Keratinocyte (primary cell): ENCODE measurements around the gene DOCK11. TPM values are rescaled to one million over a fixed set of nuclear protein-coding genes. Genes with fewer than 3 reads are reported as not detected.

Source experiments
- DNase-seq: peaks from one replicate; pipeline ENCODE4 v3.0.0-alpha.2; 2011; ENCODE audit warnings: low read depth, missing footprints, low spot score
- FAIRE-seq: peaks from 2 replicates; lab custom pipeline; 2011; peaks lifted over from hg19 to GRCh38; lab: Jason Lieb, UNC
- H2AFZ ChIP-seq: 2 replicates; pipeline ENCODE4 v1.6.0; 2012; ENCODE audit warnings: low read length, control low read depth, inconsistent platforms; ENCODE audit not compliant: control insufficient read depth
- H3K27ac ChIP-seq: 2 replicates; pipeline ENCODE4 v1.5.1; 2011; ENCODE audit warnings: low read length; ENCODE audit not compliant: control insufficient read depth, insufficient read depth
- H3K27me3 ChIP-seq: 3 replicates; pipeline ENCODE4 v1.6.0; 2011; ENCODE audit warnings: low read length; ENCODE audit not compliant: control insufficient read depth, insufficient read depth; ENCODE audit errors: extremely low read depth
- H3K36me3 ChIP-seq, 2 experiments: 2 replicates in 1 of 2; 3 replicates in 1 of 2; pipeline ENCODE4 v1.5.1; 2011; ENCODE audit warnings: low read length in 2 of 2, mild to moderate bottlenecking in 1 of 2; ENCODE audit not compliant: control insufficient read depth in 2 of 2, insufficient read depth in 2 of 2; ENCODE audit errors: extremely low read depth in 1 of 2
- H3K4me1 ChIP-seq: 3 replicates; pipeline ENCODE4 v1.5.1; 2011; ENCODE audit warnings: low read length; ENCODE audit not compliant: control insufficient read depth, insufficient read depth; ENCODE audit errors: extremely low read depth
- H3K4me2 ChIP-seq: 3 replicates; pipeline ENCODE4 v1.6.0; 2011; ENCODE audit warnings: low read depth, low read length; ENCODE audit not compliant: control insufficient read depth, insufficient read depth; ENCODE audit errors: extremely low read depth
- H3K4me3 ChIP-seq, 3 experiments: fragments of 200-600 bp in 1 of 3; sonication (generic) in 1 of 3; 2 replicates in 2 of 3; 3 replicates in 1 of 3; pipeline ENCODE4 v1.5.1; 2011 to 2016; ENCODE audit warnings: low read length in 3 of 3, mild to moderate bottlenecking in 3 of 3, control low read depth in 2 of 3, inconsistent platforms in 1 of 3, low read depth in 1 of 3, mixed read lengths in 1 of 3, mixed run types in 1 of 3, moderate library complexity in 1 of 3; ENCODE audit not compliant: control insufficient read depth in 2 of 3, insufficient read depth in 2 of 3; ENCODE audit errors: extremely low read depth in 1 of 3
- H3K79me2 ChIP-seq: 2 replicates; pipeline ENCODE4 v1.6.0; 2012; ENCODE audit warnings: low read length; ENCODE audit not compliant: control insufficient read depth, insufficient read depth
- H3K9ac ChIP-seq: 3 replicates; pipeline ENCODE4 v1.6.0; 2011; ENCODE audit warnings: low read length; ENCODE audit not compliant: control insufficient read depth, insufficient read depth; ENCODE audit errors: extremely low read depth
- H3K9me1 ChIP-seq: 3 replicates; pipeline ENCODE4 v1.6.0; 2011; ENCODE audit warnings: low read length; ENCODE audit not compliant: control insufficient read depth, insufficient read depth; ENCODE audit errors: extremely low read depth
- H3K9me3 ChIP-seq: 2 replicates; pipeline ENCODE4 v1.5.1; 2012; ENCODE audit warnings: low read depth, low read length; ENCODE audit not compliant: control insufficient read depth
- H4K20me1 ChIP-seq: 3 replicates; pipeline ENCODE4 v1.6.0; 2011; ENCODE audit warnings: low read length; ENCODE audit not compliant: control insufficient read depth, insufficient read depth; ENCODE audit errors: extremely low read depth
- EZH2 ChIP-seq: IDR thresholded peaks from one replicate; pipeline ENCODE4 v1.6.1; 2012; ENCODE audit warnings: inconsistent platforms, mild to moderate bottlenecking, low read length, moderate library complexity
- dilution Hi-C: fragments of 300-500 bp; cut with MboI; formaldehyde crosslinking; loops from one replicate; pipeline ENCODE4 v1.7.0; 2020; ENCODE audit warnings: low sequenced_read_pairs; ENCODE audit not compliant: extremely low pct_ligation_motif_present
- polyA plus RNA-seq, 5 experiments: library from polyadenylated mRNA; depleted of rRNA in 3 of 5; stranded (reverse) in 3 of 5; stranded (forward) in 1 of 5; unstranded in 1 of 5; fragments of >200 nt; gene quantifications; 1 replicate in 1 of 5; 2 replicates in 3 of 5; 3 replicates in 1 of 5; pipeline versions ENCODE4 v1.2.1 to v1.2.3, GENCODE V29; 2011 to 2012; ENCODE audit warnings: missing spikeins in 2 of 5, low read depth in 1 of 5, low replicate concordance in 1 of 5
- TF ChIP-seq, protein P1 (sequence below), 3 experiments: IDR thresholded peaks in 1 of 3; conservative IDR thresholded peaks in 1 of 3; optimal IDR thresholded peaks in 1 of 3; 2 replicates in 2 of 3; 3 replicates in 1 of 3; pipeline versions ENCODE3 to v1.5.1; 2011; ENCODE audit warnings: low read length in 3 of 3, mild to moderate bottlenecking in 3 of 3, moderate library complexity in 2 of 3, control low read depth in 1 of 3, inconsistent platforms in 1 of 3; ENCODE audit not compliant: insufficient read depth in 2 of 3; ENCODE audit errors: extremely low read depth in 1 of 3

The DOCK11 gene
- polyA plus RNA-seq, 1 donor (not counting 4 experiments of a cell fraction or from before 2014, with no cell fraction given), result 4.6 TPM

GRCh38 chrX:118522230-118522926, 26.8 kb downstream of the DOCK11 start:
- TF ChIP-seq, protein P1, sequence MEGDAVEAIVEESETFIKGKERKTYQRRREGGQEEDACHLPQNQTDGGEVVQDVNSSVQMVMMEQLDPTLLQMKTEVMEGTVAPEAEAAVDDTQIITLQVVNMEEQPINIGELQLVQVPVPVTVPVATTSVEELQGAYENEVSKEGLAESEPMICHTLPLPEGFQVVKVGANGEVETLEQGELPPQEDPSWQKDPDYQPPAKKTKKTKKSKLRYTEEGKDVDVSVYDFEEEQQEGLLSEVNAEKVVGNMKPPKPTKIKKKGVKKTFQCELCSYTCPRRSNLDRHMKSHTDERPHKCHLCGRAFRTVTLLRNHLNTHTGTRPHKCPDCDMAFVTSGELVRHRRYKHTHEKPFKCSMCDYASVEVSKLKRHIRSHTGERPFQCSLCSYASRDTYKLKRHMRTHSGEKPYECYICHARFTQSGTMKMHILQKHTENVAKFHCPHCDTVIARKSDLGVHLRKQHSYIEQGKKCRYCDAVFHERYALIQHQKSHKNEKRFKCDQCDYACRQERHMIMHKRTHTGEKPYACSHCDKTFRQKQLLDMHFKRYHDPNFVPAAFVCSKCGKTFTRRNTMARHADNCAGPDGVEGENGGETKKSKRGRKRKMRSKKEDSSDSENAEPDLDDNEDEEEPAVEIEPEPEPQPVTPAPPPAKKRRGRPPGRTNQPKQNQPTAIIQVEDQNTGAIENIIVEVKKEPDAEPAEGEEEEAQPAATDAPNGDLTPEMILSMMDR (optimal IDR thresholded peaks at IDR 0.05 in 1 of 3, IDR thresholded peaks at IDR 0.05 in 1 of 3, conservative IDR thresholded peaks at IDR 0.05 in 1 of 3; ENCODE audit: extremely low read depth in 1 of 3, insufficient read depth in 2 of 3, low read length in 3 of 3), result no peak
- TF ChIP-seq EZH2, result no peak
- Histone ChIP-seq H3K9ac (no peak overlapping the region), H3K36me3 (no peaks in the 10 kb centered on the region), H3K79me2 (no peaks in the 10 kb centered on the region), H4K20me1 (no peaks in the 10 kb centered on the region), H2AFZ (no peak overlapping the region), H3K4me3 (no peak overlapping the region), H3K4me1 (peaks cover 5% of the 10 kb centered on the region), H3K9me1 (no peaks in the 10 kb centered on the region), H3K27me3 (no peaks in the 10 kb centered on the region), H3K9me3 (no peaks in the 10 kb centered on the region), H3K27ac (no peak overlapping the region), H3K4me2 (no peak overlapping the region)
- DNase-seq (no peak), FAIRE-seq (no peak)
- dilution Hi-C loops, result no loop called here

GRCh38 chrX:118523920-118524319, 28.3 kb downstream of the DOCK11 start:
- H3K79me2 ChIP-seq, result no peaks in the 10 kb centered on the region
- no peak overlapping the region for H3K4me2 ChIP-seq
- H4K20me1 ChIP-seq, result no peaks in the 10 kb centered on the region
- no peak overlapping the region for H3K27ac ChIP-seq
- DNase-seq, result no peak
- H3K4me3 ChIP-seq, result no peak overlapping the region
- dilution Hi-C loops, result no loop called here
- H2AFZ ChIP-seq, result no peak overlapping the region
- H3K36me3 ChIP-seq, result no peaks in the 10 kb centered on the region
- no peak overlapping the region for H3K9ac ChIP-seq
- no peak for FAIRE-seq
- H3K27me3 ChIP-seq, result no peaks in the 10 kb centered on the region
- peaks cover 5% of the 10 kb centered on the region for H3K4me1 ChIP-seq
- H3K9me3 ChIP-seq, result no peaks in the 10 kb centered on the region
- TF ChIP-seq EZH2, result no peak
- TF ChIP-seq, protein P1 (optimal IDR thresholded peaks at IDR 0.05 in 1 of 3, IDR thresholded peaks at IDR 0.05 in 1 of 3, conservative IDR thresholded peaks at IDR 0.05 in 1 of 3; ENCODE audit: extremely low read depth in 1 of 3, insufficient read depth in 2 of 3, low read length in 3 of 3), result no peak
- H3K9me1 ChIP-seq, result no peaks in the 10 kb centered on the region
